CD4-positive, alpha-beta T cell treated with Interleukin-15 for 4 hours (primary cell): Measurements from ENCODE around the gene LRCOL1.

ENCODE experiments used
- DNase-seq: peaks from one replicate; pipeline ENCODE4 v3.0.0-alpha.2; 2020; ENCODE audit warnings: low spot score

Gene LRCOL1

GRCh38 chr12:132582058-132582420 lies 28.3 kb downstream of the LRCOL1 start:
- no peak for DNase-seq

DNA sequence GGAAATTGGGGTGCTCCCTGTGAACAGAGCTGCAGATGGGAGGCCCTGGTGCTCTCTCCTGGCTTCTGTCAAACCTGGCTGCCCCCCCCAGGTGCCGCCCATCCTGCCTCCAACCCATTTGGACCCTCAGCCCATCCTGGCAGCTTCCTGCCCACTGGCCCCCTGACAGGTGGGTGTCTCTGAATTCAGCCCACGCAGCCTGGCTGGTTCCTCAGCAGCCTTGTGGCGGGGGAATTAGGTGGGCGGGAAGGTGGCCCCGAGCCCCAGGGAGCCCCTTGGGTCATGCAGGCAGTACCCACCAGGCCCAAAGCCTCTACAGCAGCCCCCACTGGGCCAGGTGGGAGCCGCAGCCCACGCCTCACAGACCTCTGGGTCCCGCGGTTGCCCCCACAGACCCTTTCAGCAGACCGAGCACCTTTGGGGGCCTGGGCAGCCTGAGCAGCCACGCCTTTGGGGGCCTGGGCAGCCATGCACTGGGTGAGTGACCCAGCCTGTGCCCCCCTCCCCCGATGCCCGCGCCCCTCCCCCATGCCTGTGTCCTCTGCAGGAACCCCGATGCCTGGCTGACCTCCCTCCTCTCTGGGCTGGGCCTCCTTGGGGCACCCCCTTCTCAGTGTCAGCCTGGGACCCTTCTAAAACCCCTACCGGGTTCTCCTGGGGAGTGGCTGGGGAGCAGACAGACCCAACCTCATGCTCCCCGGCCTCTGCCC lies 28.9 kb downstream of the LRCOL1 start:
- no peak for DNase-seq

- no peak for DNase-seq
Observed at GRCh38 chr12:132580701-132581292, 29.6 kb downstream of the LRCOL1 start.

- DNase-seq = no peak
Observed at GRCh38 chr12:132579744-132580143, 30.6 kb downstream of the LRCOL1 start.

DNA sequence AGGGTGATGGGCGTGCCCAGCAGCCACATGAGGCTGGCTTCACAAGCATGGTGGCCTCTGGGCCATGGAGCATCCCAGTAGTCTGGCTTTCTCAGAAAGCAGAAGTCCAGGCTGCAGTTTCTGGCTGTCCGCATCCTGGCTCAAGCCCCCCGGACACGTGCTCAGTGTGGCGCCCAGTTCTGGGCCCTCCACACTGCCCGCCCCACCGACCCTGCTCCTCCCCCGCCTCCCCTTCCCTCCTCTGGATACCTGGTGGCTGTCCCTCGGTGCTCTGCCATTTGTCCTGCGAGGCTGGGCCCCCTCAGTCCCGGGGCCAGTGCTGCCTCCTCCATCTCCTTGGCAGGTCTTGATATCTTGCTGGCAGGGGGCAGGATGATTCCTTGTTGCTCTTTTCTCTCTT lies 31.6 kb downstream of the LRCOL1 start:
- no peak for DNase-seq

DNA sequence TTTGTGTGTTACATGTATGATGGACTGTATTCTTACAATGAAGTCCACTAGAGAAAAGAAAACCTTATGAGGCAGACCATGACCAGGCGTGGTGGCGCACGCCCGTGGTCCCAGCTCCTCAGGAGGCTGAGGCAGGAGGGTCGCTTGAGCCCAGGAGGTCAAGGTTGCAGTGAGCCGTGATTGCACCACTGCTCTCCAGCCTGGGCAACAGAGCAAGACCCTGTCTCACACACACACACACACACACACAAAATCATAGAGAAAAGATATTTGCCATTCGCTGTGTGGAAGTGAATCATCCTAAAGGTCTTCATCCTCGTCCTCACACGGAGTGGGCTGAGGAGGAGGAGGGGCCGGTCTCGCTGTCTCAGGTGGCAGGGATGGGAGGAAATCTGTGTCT lies 32.3 kb downstream of the LRCOL1 start:
- no peak for DNase-seq

GRCh38 chr12:132577191-132577920 lies 33.0 kb downstream of the LRCOL1 start:
- DNase-seq = no peak

DNA sequence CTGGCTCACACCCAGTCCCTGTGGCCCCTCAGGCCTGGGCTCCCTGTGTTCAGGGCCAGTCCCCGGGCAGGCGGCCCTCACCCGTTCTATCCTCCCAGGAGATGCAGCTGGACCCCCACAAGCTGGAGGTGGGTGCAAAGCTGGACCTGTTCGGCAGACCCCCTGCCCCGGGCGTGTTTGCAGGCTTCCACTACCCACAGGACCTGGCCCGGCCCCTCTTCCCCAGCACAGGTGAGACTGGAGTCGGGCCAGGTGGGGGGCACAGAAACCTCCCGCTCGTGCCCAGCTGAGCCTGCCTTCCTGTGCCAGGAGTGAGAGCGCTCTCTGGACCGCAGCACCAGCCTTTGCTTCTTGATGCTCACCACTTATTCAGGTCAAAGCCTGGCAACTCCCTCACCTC lies 33.7 kb downstream of the LRCOL1 start:
- no peak for DNase-seq

- no peak for DNase-seq
Observed at GRCh38 chr12:132575661-132576060, 34.7 kb downstream of the LRCOL1 start.

DNA sequence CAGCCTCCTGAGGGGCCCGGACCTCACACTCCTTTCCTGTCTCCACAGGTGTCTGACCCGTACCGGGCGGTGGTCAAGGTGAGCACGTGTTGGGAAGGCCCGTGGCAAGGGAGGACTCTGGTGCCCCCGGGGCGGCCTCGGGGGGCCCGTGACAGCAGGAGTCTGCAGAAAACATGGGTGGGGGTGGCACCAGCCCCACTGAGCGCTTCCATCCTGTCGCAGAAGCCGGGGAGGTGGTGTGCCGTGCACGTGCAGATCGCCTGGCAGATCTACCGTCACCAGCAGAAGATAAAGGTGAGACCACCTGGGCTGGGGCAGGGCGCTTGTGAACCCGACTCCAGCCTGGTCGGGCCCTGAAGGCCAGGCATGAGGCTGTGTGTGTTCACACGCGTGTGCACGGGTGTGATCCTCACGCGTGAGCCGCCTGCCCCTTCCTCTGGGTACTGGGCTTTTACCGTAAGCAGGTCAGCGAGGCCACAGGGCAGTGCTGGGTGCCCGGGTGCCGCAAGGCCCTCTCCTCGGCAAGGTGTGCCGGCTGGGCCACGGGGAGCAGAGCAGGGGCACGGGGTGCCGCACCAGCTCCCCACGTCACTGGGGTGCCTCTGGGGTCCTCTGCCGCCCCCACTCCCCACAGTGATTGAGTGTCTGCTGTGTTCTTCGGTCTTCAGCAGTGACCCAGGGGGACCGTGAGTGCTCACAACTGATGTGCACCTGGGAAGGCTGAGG lies 35.9 kb downstream of the LRCOL1 start:
- no peak for DNase-seq

DNA sequence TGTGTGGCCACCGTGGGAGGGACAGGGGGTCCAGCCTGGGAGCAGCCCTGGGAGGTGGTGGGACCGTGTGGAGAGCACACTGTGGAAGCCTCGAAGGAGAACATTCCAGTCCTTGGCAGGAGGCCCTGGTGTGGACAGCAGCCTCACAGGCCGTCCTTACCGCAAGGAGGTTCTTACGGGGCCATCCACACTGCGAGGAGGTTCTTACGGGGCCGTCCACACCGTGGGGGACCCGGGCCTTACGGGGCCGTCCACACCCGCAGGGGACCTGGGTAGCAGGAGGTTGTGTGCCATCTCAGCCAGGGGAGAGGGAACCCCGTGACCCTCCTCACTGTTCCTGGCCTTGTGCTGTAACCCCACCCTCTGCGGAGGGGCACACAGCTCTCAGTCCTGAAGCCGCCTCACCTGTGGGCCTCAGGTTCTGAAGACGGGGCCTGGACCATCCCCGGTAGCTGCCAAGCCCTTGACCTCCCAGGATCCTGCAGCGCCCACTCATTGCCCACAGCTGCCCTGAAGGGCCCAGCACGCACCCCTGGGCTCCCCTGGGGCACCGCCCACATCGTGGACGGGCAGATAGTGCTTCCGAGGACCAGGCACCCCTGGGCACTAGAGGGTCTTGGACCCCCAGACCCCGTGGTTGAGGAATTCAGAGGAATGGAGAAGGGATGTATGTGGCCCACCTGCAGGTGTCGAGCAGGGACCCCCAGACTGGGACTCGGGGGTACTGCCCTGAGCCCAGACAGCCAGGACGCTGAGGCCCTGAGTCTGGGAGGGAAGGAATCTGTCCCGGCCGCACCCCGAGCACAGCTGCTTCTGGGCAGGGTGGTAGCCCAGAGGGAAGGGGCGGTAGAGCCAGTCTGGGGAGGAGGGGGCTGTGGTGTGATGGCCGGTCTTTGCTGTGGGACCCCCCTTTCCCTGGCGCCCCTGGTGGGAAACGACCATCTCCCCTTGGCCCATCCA lies 37.3 kb downstream of the LRCOL1 start:
- no peak for DNase-seq

- no peak for DNase-seq
Observed at GRCh38 chr12:132572106-132572505, 38.3 kb downstream of the LRCOL1 start.

- DNase-seq = no peak
Observed at GRCh38 chr12:132571598-132571997, 38.8 kb downstream of the LRCOL1 start.

DNA sequence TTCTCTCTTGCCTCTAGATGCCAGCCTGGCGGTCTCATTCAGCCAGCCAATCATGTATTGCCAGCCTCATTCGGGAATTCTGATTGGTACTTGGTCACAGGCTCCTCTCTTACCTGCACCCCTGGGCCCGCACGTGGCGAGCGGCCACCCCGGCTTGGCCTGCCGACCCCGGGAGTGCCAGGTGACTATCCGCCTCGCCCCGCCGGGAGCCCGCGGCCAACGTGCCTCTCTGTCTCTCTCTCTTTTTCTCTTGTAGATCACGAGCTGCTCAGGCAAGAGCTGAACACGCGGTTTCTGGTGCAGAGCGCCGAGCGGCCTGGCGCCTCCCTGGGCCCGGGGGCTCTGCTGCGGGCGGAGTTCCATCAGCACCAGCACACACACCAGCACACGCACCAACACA lies 39.3 kb downstream of the LRCOL1 start:
- no peak for DNase-seq

GRCh38 chr12:132570635-132571034 lies 39.7 kb downstream of the LRCOL1 start:
- DNase-seq = no peak

GRCh38 chr12:132569856-132570480 lies 40.4 kb downstream of the LRCOL1 start:
- no peak for DNase-seq

- no peak for DNase-seq
Observed at GRCh38 chr12:132568826-132569480, 41.4 kb downstream of the LRCOL1 start.

- DNase-seq = no peak
Observed at GRCh38 chr12:132568301-132568700, 42.1 kb downstream of the LRCOL1 start.

DNA sequence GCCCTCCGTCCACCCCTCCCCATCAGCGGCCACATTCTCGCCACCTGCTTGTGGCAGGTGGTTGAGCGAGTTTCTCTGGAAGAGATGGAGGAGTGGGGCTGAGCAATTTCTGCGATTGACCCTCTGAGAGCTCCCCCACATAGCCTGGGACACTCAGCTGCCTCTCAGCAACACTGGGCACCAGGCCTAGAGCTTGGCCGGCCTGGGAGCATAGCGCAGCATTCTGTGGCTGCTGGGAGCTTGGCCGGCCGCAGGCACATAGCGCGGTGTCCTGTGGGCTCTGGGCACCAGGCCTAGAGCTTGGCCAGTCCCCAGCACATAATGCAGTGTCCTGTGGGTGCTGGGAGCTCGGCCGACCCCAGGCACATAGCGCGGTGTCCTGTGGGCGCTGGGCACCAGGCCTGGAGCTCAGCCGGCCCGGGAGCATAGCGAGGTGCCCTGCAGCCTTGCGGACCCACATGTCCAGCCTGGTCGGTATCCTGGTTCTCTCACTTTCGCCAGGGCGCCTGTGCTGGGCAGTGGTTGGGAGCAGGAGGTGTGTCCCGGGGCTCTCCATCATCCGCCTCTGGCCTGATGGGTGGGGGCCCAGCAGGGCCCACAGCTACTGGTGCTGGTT lies 43.8 kb downstream of the LRCOL1 start:
- DNase-seq = no peak

GRCh38 chr12:132565365-132565764 lies 45.0 kb downstream of the LRCOL1 start:
- no peak for DNase-seq
